ENCODE data around the gene ZBTB20. TPM values are rescaled to one million over a fixed set of nuclear protein-coding genes. Genes with fewer than 3 reads are reported as not detected.
"Not testable (repeated sequence)": the region's sequence is repeated elsewhere in the genome, so short reads cannot be mapped to it uniquely, and the experiment has no call there.

Gene ZBTB20
- total RNA-seq, 1 experiment from 2014 or later = 10.7 TPM

DNA sequence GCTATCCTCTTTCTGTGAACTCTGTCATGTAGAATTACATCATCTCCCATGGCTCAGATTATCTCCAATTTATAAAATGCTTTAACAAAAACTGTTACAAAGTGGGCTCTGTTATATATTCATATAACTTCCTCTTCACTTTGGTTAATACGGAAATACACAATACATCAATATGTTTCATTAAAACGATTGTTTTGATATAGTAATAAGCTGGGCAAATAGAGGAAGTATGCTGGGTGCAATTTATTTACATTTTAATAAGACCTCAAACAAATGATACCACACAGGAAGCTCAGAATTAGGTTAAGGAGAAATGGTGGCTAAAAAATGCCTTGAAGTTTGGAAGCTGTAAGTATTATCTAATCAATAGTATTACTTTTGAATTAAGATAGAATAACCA lies 331.0 kb downstream of the ZBTB20 start:
- Mint-ChIP-seq H3K27me3 (ENCODE audit: insufficient read depth, unreplicated experiment) (no peaks in the 10 kb centered on the region), H3K4me3 (ENCODE audit: unreplicated experiment) (no peak overlapping the region), H3K9me3 (ENCODE audit: unreplicated experiment) (no peaks in the 10 kb centered on the region), H3K27ac (ENCODE audit: low read depth, unreplicated experiment) (no peak overlapping the region), H3K36me3 (ENCODE audit: insufficient read depth, unreplicated experiment) (peaks cover 8% of the 10 kb centered on the region), H3K4me1 (ENCODE audit: insufficient read depth, unreplicated experiment) (no peaks in the 10 kb centered on the region)
- DNase-seq (ENCODE audit: unreplicated experiment) = no peak
- no TSS peak for BruUV-seq (replicated peaks)
- intact Hi-C loops (cut with micrococcal nuclease) = no loop called here
- POLR2A ChIA-PET = no interaction called here
- CTCF ChIA-PET = no interaction called here
- TF ChIP-seq, protein P1, sequence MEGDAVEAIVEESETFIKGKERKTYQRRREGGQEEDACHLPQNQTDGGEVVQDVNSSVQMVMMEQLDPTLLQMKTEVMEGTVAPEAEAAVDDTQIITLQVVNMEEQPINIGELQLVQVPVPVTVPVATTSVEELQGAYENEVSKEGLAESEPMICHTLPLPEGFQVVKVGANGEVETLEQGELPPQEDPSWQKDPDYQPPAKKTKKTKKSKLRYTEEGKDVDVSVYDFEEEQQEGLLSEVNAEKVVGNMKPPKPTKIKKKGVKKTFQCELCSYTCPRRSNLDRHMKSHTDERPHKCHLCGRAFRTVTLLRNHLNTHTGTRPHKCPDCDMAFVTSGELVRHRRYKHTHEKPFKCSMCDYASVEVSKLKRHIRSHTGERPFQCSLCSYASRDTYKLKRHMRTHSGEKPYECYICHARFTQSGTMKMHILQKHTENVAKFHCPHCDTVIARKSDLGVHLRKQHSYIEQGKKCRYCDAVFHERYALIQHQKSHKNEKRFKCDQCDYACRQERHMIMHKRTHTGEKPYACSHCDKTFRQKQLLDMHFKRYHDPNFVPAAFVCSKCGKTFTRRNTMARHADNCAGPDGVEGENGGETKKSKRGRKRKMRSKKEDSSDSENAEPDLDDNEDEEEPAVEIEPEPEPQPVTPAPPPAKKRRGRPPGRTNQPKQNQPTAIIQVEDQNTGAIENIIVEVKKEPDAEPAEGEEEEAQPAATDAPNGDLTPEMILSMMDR (IDR thresholded peaks at IDR 0.05; ENCODE audit: unreplicated experiment) = no peak

DNA sequence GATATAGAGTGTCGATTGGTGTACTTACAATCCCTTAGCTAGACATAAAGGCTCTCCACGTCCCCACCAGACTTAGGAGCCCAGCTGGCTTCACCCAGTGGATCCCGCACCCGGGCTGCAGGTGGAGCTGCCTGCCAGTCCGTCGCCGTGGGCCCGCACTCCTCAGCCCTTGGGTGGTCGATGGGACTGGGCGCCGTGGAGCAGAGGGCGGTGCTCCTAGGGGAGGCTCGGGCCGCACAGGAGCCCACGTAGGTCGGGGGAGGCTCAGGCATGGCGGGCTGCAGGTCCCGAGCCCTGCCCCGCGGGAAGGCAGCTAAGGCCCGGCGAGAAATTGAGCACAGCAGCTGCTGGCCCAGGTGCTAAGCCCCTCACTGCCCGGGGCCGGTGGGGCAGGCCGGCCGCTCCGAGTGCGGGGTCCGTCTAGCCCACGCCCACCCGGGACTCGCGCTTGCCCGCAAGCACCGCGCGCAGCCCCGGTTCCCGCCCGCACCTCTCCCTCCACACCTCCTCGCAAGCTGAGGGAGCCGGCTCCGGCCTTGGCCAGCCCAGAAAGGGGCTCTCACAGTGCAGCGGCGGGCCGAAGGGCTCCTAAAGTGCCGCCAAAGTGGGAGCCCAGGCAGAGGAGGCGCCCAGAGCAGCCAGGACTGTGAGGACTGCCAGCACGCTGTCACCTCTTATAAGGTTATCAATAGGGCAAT lies 334.4 kb downstream of the ZBTB20 start:
- H3K4me3 Mint-ChIP-seq (ENCODE audit: unreplicated experiment); POLR2A ChIA-PET; BruUV-seq (replicated peaks); intact Hi-C loops (cut with micrococcal nuclease); H3K27ac Mint-ChIP-seq (ENCODE audit: low read depth, unreplicated experiment); H3K4me1 Mint-ChIP-seq (ENCODE audit: insufficient read depth, unreplicated experiment); DNase-seq (ENCODE audit: unreplicated experiment); H3K27me3 Mint-ChIP-seq (ENCODE audit: insufficient read depth, unreplicated experiment); H3K36me3 Mint-ChIP-seq (ENCODE audit: insufficient read depth, unreplicated experiment); H3K9me3 Mint-ChIP-seq (ENCODE audit: unreplicated experiment): not testable (repeated sequence)
- CTCF ChIA-PET = interaction anchor here (0.6 kb wide), 1 partner anchor 984 kb away, joined by 3 read pairs; no protein-coding TSS in a partner anchor

DNA sequence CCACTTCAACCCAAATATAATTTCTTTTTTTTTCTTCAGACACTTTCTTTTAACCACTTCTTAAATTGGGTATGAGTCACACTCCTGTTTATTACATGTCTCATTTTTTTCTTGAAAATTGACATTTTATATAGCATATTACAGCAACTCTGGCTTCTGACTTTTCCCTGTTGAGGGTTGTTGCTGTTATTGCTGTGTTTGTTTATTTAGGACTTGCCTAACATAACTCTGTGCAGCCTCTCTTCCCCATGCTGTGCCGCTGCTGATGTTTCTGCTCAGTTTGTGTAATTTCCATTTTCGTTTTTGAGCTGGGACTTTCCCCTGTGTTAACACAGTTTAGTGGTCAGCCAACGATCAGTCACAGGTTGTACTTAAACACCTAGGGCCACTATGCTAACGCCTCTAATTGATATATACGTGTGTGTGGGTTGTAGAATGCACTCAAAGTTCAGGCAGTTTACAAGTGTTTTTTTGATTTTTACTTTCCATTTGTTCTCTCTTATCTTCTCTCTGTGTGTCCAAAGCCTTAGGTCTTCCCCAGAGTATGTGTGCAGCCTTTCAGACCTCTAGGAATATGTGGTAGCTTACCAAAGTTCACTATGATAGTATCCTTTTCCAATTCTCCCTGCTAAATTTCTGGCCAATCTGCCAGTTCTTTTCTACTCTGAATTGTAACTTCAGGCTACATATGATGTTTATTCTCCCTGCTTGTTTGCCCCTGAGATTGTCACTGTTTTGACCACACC lies 337.2 kb downstream of the ZBTB20 start:
- CTCF ChIA-PET = interaction anchor here (0.7 to 1.3 kb wide), 2 partner anchors 285 to 388 kb away, joined by 3 to 4 read pairs; no protein-coding TSS in a partner anchor

DNA sequence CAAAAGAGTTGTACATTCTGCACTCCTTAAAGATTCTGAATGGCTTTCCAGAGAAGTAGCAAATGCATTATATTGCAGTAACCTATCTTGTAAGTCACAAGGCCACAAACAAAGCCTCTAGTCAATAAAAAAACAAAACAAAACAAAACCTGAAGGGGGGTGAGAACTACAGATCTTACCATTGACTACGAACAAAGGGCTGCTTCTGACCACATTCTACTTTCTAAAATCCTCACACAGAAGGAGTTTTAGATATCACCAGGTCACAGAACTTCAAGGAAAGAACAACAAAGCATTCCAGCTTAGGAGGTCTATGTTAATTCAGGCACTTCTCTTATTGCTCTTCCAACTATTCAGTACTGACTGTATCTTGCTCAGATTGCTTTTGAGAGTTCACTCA lies 343.0 kb downstream of the ZBTB20 start:
- no peak overlapping the region for H3K4me3 Mint-ChIP-seq (ENCODE audit: unreplicated experiment)
- no TSS peak for BruUV-seq (replicated peaks)
- POLR2A ChIA-PET = no interaction called here
- H3K27me3 Mint-ChIP-seq (ENCODE audit: insufficient read depth, unreplicated experiment) = no peaks in the 10 kb centered on the region
- H3K4me1 Mint-ChIP-seq (ENCODE audit: insufficient read depth, unreplicated experiment) = peaks cover 5% of the 10 kb centered on the region
- no peaks in the 10 kb centered on the region for H3K36me3 Mint-ChIP-seq (ENCODE audit: insufficient read depth, unreplicated experiment)
- no peak overlapping the region for H3K27ac Mint-ChIP-seq (ENCODE audit: low read depth, unreplicated experiment)
- CTCF ChIA-PET = no interaction called here
- intact Hi-C loops (cut with micrococcal nuclease) = no loop called here
- TF ChIP-seq, protein P1 (IDR thresholded peaks at IDR 0.05; ENCODE audit: unreplicated experiment) = no peak
- no peaks in the 10 kb centered on the region for H3K9me3 Mint-ChIP-seq (ENCODE audit: unreplicated experiment)
- DNase-seq (ENCODE audit: unreplicated experiment) = no peak

More for the DNA sequence above, 337.2 kb downstream of the ZBTB20 start:
- TF ChIP-seq, protein P1 (IDR thresholded peaks at IDR 0.05; ENCODE audit: unreplicated experiment) = no peak
- POLR2A ChIA-PET = no interaction called here
- Mint-ChIP-seq H3K36me3 (ENCODE audit: insufficient read depth, unreplicated experiment) (no peaks in the 10 kb centered on the region), H3K9me3 (ENCODE audit: unreplicated experiment) (no peaks in the 10 kb centered on the region), H3K27me3 (ENCODE audit: insufficient read depth, unreplicated experiment) (no peaks in the 10 kb centered on the region), H3K27ac (ENCODE audit: low read depth, unreplicated experiment) (no peak overlapping the region), H3K4me3 (ENCODE audit: unreplicated experiment) (no peak overlapping the region), H3K4me1 (ENCODE audit: insufficient read depth, unreplicated experiment) (peaks cover 6% of the 10 kb centered on the region)
- intact Hi-C loops (cut with micrococcal nuclease) = no loop called here
- peak; percentile 69 for DNase-seq (ENCODE audit: unreplicated experiment)
- BruUV-seq (replicated peaks) = no TSS peak

Measured in MCF 10A (cell line).